Mesenteric fat pad (tissue), 1 donor: ENCODE results near the gene TMPO. TPM values are rescaled to one million over a fixed set of nuclear protein-coding genes. Genes with fewer than 3 reads are reported as not detected.
"Not testable (repeated sequence)": the region's sequence is repeated elsewhere in the genome, so short reads cannot be mapped to it uniquely, and the experiment has no call there.

Source experiments
- DNase-seq: peaks from one replicate; pipeline ENCODE4 v3.0.0-alpha.2; 2020; ENCODE audit warnings: low spot score
- long read RNA-seq: library from polyadenylated mRNA; unstranded; transcript quantifications from one replicate; pipeline ENCODE4 v2.0.0, GENCODE V29; 2020
- total RNA-seq: library from RNA; stranded (reverse); fragmentation: NEBNext Ultra II Directional; extraction: Animal tissue kit (Norgen Biotek cat#: 25700); gene quantifications from one replicate; pipeline ENCODE4 v1.2.1, GENCODE V29; 2021
- donor health status: DM: yes; HTN: yes; CAD: no.

TMPO gene, protein sequence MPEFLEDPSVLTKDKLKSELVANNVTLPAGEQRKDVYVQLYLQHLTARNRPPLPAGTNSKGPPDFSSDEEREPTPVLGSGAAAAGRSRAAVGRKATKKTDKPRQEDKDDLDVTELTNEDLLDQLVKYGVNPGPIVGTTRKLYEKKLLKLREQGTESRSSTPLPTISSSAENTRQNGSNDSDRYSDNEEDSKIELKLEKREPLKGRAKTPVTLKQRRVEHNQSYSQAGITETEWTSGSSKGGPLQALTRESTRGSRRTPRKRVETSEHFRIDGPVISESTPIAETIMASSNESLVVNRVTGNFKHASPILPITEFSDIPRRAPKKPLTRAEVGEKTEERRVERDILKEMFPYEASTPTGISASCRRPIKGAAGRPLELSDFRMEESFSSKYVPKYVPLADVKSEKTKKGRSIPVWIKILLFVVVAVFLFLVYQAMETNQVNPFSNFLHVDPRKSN
- 21.7 TPM for total RNA-seq
- long read RNA-seq, full-length matches to known transcripts = 6 of 9 reads
- long read RNA-seq, partial matches to known transcripts = 1 of 9 reads
- long read RNA-seq, other reads (novel, unspliced or antisense) = 2 of 9 reads

- peak; percentile 97 for DNase-seq
Observed at GRCh38 chr12:98515287-98516110, at the start of gene TMPO. Gene TMPO (plus strand): TSS chr12:98515590. CDS start chr12:98515868, 278 bp downstream.

DNA sequence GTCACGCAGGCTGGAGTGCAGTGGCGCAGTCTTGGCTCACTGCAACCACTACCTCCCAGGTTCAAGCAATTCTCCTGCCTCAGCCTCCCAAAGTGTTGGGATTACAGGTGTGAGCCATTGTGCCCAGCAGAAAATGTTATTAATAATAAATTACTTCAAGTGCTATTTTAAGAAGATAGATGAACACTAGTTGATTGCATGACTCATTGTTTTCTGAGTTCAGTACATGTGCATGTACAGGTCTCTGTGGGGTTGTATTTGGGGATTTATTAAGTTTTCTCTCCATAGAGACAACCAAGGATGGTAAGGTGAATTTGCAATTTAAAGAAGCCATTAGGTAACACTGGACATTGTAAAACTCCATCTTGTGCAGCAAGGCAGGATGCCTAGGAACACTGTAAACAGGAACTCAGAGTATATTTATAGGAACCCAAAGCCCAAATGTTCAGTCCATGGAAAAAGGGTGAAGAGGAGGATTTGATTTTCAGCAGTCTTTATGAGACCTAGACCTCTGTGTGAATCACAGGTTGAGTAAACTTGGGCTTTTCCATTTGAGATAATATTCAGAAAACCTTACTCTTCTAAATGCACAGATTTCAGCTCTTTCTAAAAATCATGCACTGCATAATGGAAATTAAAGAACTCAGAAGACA is 49.3 kb upstream of the TMPO start:
- DNase-seq = no peak

- DNase-seq = no peak
Observed at GRCh38 chr12:98466640-98467400, 48.6 kb upstream of the TMPO start.

DNA sequence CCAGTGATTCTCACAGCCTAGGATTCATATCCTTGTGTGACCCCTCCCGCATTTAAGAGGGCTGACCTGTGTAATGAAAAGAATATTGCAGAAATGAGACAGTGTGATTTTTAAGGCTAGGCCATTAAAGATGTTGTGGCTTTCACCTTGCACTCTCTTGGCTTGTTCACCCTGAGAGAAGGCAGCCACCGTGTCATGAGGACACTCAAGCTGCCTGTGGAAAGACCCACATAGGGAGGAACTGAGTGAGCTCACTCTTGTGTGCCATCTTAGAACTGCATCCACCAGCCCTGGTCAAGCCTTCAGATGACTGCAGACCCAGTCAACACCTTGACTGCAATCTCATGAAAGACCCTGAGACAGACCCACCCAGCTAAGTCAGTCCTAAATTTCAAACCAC is 46.3 kb upstream of the TMPO start:
- DNase-seq = no peak

DNA sequence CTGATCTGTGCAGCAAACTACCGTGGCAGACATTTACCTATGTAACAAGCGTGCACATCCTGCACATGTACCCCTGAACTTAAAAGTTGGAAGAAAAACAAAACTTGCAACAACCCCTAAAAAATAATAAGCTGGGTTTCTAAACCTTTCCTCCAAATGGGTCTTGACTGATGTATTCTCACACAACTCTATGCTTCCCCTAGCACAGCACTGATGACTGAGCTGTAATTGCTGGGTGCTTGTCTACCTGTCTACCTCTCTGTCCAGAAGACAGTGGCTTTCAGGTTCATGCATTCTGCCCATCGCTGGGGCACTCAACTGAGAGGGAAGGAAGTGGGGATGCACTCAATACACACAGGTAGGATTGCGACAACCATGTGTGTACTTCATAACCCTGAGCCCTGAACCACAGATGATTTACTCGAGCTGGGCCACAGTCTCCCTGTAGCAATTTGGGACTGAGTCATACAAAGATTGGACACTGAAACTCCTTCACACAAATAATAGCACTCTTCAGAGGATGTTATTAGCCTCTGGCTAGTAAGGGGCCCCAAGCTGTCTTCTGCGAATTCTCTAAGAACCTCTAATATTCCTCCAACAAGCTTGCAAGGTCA is 44.8 kb upstream of the TMPO start:
- no peak for DNase-seq

GRCh38 chr12:98471085-98471484 is 44.3 kb upstream of the TMPO start:
- no peak for DNase-seq

DNA sequence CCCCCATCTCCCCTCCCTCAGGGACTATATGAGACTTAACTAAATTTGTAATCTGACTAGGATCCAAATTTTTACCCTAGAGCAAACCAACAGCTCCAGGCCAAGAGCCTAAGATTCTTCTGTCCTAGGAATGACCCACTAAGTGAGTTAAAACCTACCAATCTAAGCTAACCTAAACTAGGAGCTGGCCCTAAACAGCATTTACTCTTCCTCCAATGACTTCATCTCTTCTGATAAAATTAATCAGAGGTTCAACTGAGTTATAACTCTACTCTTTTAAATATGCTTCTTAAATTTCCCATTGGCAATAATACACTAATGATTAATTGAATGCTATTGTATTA is 39.9 kb upstream of the TMPO start:
- DNase-seq = no peak

DNA sequence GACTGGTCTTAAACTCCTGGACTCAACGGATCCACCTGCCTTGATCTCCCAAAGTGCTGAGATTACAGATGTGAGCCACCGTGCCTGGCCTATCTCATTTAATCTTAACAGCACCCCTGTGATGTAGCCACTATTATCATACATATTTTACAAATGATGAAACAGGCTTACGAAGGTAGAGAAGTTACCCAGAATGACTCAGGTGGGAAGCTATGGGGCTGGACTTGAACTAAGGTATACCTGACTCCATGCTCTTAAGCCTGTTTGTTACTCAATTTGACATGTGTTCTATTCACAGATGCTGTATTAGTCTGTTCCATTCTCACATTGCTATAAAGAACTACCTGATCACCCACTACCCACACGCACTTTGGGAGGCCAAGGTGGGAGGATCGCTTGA is 36.8 kb upstream of the TMPO start:
- no peak for DNase-seq

DNA sequence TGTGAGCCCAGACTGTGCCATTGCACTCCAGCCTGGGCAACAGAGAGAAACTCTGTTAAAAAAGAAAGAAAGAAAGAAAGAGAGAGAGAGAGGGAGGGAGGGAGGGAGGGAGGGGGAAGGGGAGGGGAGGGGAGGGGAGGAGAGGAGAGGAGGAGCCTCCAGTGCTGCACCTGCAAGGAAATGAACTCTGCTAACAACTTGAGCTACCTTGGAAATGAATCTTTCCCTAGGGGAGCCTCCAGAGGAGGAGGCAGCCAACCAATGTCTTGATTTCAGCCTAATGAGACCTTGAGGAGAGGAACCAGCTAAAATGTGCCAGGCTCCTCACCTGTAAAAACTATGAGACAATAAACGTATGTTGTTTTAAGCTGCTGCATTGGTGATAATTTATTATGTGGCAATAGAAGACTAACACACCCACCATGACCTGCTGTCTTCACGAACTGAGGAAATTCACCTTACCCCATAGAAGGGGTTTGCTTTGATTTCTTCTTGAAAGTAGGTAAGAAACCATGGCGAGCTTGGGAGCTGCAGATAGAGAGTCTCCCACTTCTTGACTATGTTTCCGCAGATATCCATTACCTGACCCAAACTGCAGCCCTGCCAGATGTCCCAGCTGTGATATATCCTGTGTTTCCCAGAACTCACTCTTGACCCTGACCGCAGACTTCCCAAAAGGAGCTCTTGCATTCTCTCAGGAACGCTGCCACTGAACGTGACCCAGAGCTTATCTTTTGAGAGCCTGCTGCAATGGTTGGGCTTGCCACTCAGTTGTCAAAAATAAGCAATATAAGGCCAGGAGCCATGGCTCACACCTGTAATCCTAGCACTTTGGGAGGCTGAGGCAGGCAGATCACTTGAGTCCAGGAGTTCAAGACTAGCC is 31.5 kb upstream of the TMPO start:
- no peak for DNase-seq

DNA sequence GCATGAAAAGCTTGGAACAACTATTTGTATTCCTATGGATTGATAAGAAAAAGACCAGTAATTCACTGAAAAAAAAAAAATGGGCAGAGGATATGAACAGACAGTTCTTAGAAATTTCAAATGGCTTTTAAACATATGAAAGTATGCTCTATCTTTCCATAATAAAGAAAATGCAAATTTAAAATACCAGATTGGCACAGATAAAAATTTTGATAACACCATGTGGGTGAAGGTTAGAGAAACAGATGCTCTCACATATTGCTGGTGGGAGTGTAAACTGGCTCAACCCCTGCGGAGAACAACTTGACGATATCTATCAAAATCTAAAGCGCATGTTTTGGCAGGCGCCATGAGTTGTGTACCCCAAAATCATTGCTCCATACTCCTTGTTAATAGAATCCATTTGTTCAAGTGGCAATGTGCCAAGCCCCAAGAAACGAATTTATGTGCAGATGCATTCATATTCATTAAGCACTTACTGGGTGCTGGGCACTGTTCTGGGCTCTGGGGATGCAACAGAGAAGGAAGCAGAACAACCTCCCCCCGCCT is 29.5 kb upstream of the TMPO start:
- DNase-seq = no peak

GRCh38 chr12:98488416-98488815 is 27.0 kb upstream of the TMPO start:
- DNase-seq = not testable (repeated sequence)

- no peak for DNase-seq
Observed at GRCh38 chr12:98489176-98489575, 26.2 kb upstream of the TMPO start.

GRCh38 chr12:98490501-98491453 is 24.6 kb upstream of the TMPO start:
- peak; percentile 91 for DNase-seq

DNA sequence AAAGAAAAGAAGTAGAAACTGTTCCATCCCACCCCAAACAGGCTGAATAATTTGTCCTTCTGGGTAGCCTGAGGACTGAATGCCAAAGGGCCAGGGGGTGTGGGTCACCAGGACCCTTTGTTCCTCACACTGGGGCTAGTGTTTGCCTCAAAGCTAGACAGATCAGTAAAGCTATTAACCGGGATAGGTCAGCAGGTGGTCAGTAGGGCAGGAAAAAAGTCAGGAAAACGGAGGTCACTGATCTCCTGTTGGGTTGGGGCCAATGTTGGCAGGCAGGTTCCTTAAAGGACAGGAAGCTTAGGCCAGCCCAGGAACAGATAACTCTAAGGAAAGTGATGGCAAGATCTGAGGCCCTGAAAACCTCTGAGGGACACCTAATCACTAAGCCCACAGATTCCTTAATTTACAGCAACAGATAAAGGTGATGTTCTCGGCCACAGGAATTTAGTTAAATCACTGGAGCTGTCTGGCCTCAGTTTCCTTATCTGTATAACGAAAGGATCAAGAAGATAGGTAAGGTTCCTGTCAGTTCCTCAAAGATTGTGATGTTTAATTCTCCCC is 22.7 kb upstream of the TMPO start:
- no peak for DNase-seq

DNA sequence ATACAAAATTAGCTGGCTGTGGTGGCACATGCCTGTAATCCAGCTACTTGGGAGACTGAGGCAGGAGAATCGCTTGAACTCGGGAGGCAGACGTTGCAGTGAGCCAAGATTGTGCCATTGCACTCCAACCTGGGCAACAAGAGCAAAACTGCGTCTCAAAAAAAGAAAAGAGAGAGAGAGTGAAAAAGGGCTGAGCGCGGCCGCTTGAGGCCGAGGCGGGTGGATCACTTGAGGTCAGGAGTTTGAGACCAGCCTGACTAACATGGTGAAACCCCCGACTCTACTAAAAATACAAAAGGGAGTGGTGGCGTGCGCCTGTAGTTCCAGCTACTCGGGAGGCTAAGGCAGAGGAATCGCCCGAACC is 14.1 kb upstream of the TMPO start:
- DNase-seq = not testable (repeated sequence)

DNA sequence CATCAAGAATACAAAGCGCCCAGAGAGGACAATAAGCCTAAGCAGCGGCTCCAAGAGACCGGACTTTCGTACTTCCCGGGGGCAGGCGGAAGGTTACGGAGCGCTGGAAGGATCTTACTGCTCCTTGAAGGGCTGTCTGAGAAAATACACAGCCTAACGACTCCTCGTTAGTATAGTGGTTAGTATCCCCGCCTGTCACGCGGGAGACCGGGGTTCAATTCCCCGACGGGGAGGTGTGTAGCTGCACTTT is 12.1 kb upstream of the TMPO start:
- DNase-seq = peak; percentile 92

- DNase-seq = peak; percentile 99
Observed at GRCh38 chr12:98503592-98504367, 11.6 kb upstream of the TMPO start.

- no peak for DNase-seq
Observed at GRCh38 chr12:98504368-98504617, 11.1 kb upstream of the TMPO start.
